ENCODE results near the gene OPTC.

Gene OPTC

DNA sequence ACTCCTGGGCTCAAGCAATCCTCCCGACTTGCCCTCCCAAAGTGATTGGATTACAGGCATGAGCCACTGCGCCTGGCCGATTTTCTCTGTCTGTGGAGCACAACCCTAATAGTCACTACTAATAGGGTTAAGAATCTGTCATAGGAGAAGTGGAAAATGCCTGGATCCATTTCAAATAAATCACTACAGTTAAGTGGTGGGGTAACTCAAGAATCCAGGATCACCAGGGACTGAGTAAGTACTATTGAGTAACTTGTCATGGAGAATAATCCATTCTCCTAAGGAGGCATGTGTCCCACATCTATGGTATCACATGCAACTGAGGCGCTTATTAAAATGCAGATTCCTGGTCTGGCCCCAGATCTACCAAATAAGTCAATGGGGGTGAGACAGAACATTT lies 53.2 kb downstream of the OPTC start:
- H3K4me2 ChIP-seq (ENCODE audit: low read length), result no peak overlapping the region
- H3K27ac ChIP-seq, result no peak overlapping the region
- H3K27me3 ChIP-seq (ENCODE audit: control insufficient read depth, insufficient read depth, low read length), result no peaks in the 10 kb centered on the region
- no peaks in the 10 kb centered on the region for H3K36me3 ChIP-seq (ENCODE audit: control insufficient read depth, insufficient read depth, low read length)
- no peak overlapping the region for H2AFZ ChIP-seq
- no peak overlapping the region for H3K9ac ChIP-seq
- TF ChIP-seq, protein P1, sequence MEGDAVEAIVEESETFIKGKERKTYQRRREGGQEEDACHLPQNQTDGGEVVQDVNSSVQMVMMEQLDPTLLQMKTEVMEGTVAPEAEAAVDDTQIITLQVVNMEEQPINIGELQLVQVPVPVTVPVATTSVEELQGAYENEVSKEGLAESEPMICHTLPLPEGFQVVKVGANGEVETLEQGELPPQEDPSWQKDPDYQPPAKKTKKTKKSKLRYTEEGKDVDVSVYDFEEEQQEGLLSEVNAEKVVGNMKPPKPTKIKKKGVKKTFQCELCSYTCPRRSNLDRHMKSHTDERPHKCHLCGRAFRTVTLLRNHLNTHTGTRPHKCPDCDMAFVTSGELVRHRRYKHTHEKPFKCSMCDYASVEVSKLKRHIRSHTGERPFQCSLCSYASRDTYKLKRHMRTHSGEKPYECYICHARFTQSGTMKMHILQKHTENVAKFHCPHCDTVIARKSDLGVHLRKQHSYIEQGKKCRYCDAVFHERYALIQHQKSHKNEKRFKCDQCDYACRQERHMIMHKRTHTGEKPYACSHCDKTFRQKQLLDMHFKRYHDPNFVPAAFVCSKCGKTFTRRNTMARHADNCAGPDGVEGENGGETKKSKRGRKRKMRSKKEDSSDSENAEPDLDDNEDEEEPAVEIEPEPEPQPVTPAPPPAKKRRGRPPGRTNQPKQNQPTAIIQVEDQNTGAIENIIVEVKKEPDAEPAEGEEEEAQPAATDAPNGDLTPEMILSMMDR (IDR thresholded peaks at IDR 0.05), result no peak
- H3K4me3 ChIP-seq (ENCODE audit: low read depth, low read length), result no peak overlapping the region
- H3K79me2 ChIP-seq, result no peaks in the 10 kb centered on the region
- no peaks in the 10 kb centered on the region for H3K4me1 ChIP-seq
- H3K9me3 ChIP-seq (ENCODE audit: control insufficient read depth, low read length), result no peaks in the 10 kb centered on the region

DNA sequence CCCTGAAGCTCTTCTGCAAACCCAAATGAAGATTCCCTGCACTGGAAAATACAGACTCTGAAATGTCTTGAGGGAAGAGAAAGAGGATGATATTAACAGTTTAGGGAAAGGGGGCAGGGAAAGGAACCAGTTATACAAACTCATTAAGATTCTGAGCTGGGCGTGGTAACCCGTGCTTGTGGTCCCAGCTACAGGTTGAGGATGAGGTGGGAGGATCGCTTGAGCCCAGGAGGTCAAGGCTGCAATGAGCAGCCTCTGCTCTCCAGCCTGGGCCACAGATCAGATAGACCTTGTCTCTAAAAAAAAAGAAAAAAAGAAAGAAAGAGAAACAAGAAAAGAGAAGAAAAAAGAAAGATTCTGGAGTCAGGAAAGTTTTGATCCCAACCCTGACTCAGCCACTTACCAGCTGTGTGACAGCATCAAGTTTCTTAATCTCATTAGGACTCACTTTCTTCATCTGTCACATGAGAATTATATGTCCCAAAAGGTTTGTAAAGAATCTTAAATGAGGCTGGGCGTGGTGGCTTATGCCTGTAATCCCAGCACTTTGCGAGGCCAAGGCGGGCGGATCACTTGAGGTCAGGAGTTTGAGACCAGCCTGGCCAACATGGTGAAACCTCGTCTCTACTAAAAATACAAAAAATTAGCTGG lies 53.9 kb downstream of the OPTC start:
- H3K4me2 ChIP-seq (ENCODE audit: low read length), result no peak overlapping the region
- H3K9ac ChIP-seq, result no peak overlapping the region
- H2AFZ ChIP-seq, result no peak overlapping the region
- no peaks in the 10 kb centered on the region for H3K9me3 ChIP-seq (ENCODE audit: control insufficient read depth, low read length)
- H3K27me3 ChIP-seq (ENCODE audit: control insufficient read depth, insufficient read depth, low read length), result no peaks in the 10 kb centered on the region
- TF ChIP-seq, protein P1 (IDR thresholded peaks at IDR 0.05), result no peak
- H3K4me1 ChIP-seq, result no peaks in the 10 kb centered on the region
- H3K79me2 ChIP-seq, result no peaks in the 10 kb centered on the region
- H3K36me3 ChIP-seq (ENCODE audit: control insufficient read depth, insufficient read depth, low read length), result no peaks in the 10 kb centered on the region
- H3K27ac ChIP-seq, result no peak overlapping the region
- H3K4me3 ChIP-seq (ENCODE audit: low read depth, low read length), result no peak overlapping the region

DNA sequence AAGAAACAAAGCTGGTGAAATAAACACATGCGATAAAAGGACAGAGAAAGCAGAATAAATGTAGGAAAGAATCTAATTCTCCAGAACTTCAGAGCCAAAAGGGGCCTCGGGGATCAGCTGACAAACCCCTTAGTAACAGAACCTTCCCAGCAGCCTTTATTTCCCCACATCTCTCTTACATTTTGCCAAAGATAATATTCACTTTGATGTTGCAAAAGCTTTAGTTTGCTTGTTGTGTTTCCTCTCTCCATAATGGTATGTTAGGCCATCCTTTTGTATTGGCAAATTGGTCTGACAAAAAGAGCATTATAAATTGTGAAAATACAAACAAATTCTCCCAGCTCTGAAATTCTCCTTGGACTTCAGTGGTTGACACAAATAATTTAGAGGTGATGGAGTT lies 54.9 kb downstream of the OPTC start:
- Histone ChIP-seq H3K79me2 (no peaks in the 10 kb centered on the region), H3K27me3 (ENCODE audit: control insufficient read depth, insufficient read depth, low read length) (no peaks in the 10 kb centered on the region), H2AFZ (no peak overlapping the region), H3K27ac (no peak overlapping the region), H3K4me2 (ENCODE audit: low read length) (no peak overlapping the region), H3K4me1 (no peaks in the 10 kb centered on the region), H3K9me3 (ENCODE audit: control insufficient read depth, low read length) (no peaks in the 10 kb centered on the region), H3K9ac (no peak overlapping the region), H3K36me3 (ENCODE audit: control insufficient read depth, insufficient read depth, low read length) (no peaks in the 10 kb centered on the region), H3K4me3 (ENCODE audit: low read depth, low read length) (no peak overlapping the region)
- TF ChIP-seq, protein P1 (IDR thresholded peaks at IDR 0.05), result no peak

DNA sequence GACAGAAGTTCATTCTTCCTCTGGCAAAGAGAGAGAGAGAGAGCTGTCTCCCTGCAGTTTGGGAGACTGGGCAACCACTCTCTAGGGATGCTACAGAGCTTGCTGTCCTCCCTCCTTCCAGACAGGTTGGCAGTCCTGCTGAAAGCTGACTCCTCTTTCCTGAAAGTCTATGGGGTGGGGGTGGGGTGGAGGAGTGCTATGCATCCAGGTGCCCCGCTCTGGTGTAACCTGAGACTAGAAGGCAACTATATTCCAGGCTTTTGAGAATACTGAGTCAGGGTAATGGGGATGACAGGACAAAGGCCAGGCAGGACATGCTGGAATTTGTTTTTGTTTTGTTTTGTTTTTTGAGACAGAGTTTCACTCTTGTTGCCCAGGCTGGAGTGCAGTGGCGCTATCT lies 55.4 kb downstream of the OPTC start:
- TF ChIP-seq, protein P1 (IDR thresholded peaks at IDR 0.05), result no peak
- Histone ChIP-seq H2AFZ (no peak overlapping the region), H3K27ac (no peak overlapping the region), H3K9ac (no peak overlapping the region), H3K4me2 (ENCODE audit: low read length) (no peak overlapping the region), H3K9me3 (ENCODE audit: control insufficient read depth, low read length) (no peaks in the 10 kb centered on the region), H3K27me3 (ENCODE audit: control insufficient read depth, insufficient read depth, low read length) (no peaks in the 10 kb centered on the region), H3K4me3 (ENCODE audit: low read depth, low read length) (no peak overlapping the region), H3K4me1 (no peaks in the 10 kb centered on the region), H3K36me3 (ENCODE audit: control insufficient read depth, insufficient read depth, low read length) (no peaks in the 10 kb centered on the region), H3K79me2 (no peaks in the 10 kb centered on the region)

DNA sequence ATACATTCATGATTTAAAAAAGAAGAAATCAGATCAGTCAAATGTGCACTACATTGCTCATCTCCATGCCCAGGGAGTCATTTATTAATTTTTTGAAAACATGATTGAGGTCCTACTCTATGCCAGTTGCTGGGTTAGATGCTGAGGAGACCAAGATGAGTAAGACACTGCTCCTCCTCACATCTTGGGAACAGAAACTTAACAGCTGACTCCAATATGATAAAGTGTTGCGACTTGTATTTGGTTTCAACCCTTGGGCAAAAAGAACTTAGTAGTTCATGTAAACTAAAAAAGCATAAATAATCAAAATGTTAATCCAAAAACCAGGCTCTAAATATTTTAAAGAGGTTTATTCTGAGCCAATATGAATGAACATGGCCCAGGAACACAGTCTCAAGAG lies 56.9 kb downstream of the OPTC start:
- Histone ChIP-seq H3K4me2 (ENCODE audit: low read length) (no peak overlapping the region), H3K27ac (no peak overlapping the region)

More for the DNA sequence above, 56.9 kb downstream of the OPTC start:
- Histone ChIP-seq H3K36me3 (ENCODE audit: control insufficient read depth, insufficient read depth, low read length) (no peaks in the 10 kb centered on the region), H2AFZ (no peak overlapping the region), H3K9me3 (ENCODE audit: control insufficient read depth, low read length) (no peaks in the 10 kb centered on the region), H3K79me2 (no peaks in the 10 kb centered on the region), H3K4me1 (no peaks in the 10 kb centered on the region), H3K4me3 (ENCODE audit: low read depth, low read length) (no peak overlapping the region), H3K9ac (no peak overlapping the region), H3K27me3 (ENCODE audit: control insufficient read depth, insufficient read depth, low read length) (no peaks in the 10 kb centered on the region)
- TF ChIP-seq, protein P1 (IDR thresholded peaks at IDR 0.05), result no peak
